GM23248 (cell line): ENCODE data around the gene ELMO1. TPM values are rescaled to one million over a fixed set of nuclear protein-coding genes. Genes with fewer than 3 reads are reported as not detected.

Experiments
- DNase-seq: peaks from one replicate; pipeline ENCODE4 v3.0.0-alpha.2; 2015
- H2AFZ ChIP-seq: fragments of 200-600 bp; sonication (generic); 2 replicates; pipeline ENCODE4 v1.6.1; 2016; ENCODE audit warnings: antibody characterized with exemption
- H3F3A ChIP-seq: fragments of 200-600 bp; sonication (generic); 2 replicates; pipeline ENCODE4 v1.6.1; 2016; ENCODE audit warnings: mild to moderate bottlenecking, antibody characterized with exemption, mixed run types; ENCODE audit not compliant: insufficient read depth
- H3K27ac ChIP-seq: fragments of 200-600 bp; sonication (generic); 2 replicates; pipeline ENCODE4 v1.5.1; 2016; ENCODE audit warnings: mild to moderate bottlenecking
- H3K27me3 ChIP-seq: fragments of 200-600 bp; sonication (generic); replicated peaks from 2 replicates; pipeline ENCODE4 v1.6.1; 2016; ENCODE audit warnings: mild to moderate bottlenecking; ENCODE audit not compliant: insufficient read depth
- H3K36me3 ChIP-seq: fragments of 200-600 bp; sonication (generic); 2 replicates; pipeline ENCODE4 v1.6.1; 2016; ENCODE audit warnings: low read depth, mild to moderate bottlenecking
- H3K4me1 ChIP-seq: fragments of 200-600 bp; sonication (generic); 2 replicates; pipeline ENCODE4 v1.6.1; 2016; ENCODE audit warnings: mild to moderate bottlenecking; ENCODE audit not compliant: insufficient read depth
- H3K4me2 ChIP-seq: fragments of 200-600 bp; sonication (generic); one replicate; pipeline ENCODE4 v1.6.1; 2016; ENCODE audit warnings: mild to moderate bottlenecking; ENCODE audit not compliant: unreplicated experiment
- H3K4me3 ChIP-seq: fragments of 200-600 bp; sonication (generic); 2 replicates; pipeline ENCODE4 v1.5.1; 2016; ENCODE audit warnings: mild to moderate bottlenecking
- H3K79me2 ChIP-seq: fragments of 200-600 bp; sonication (generic); 2 replicates; pipeline ENCODE4 v1.6.1; 2016; ENCODE audit warnings: mild to moderate bottlenecking; ENCODE audit not compliant: insufficient read depth
- H3K9ac ChIP-seq: fragments of 200-600 bp; sonication (generic); 2 replicates; pipeline ENCODE4 v1.6.1; 2016; ENCODE audit warnings: mild to moderate bottlenecking
- H3K9me2 ChIP-seq: fragments of 200-600 bp; sonication (generic); 2 replicates; pipeline ENCODE4 v1.6.1; 2016; ENCODE audit warnings: mixed run types, mild to moderate bottlenecking, moderate library complexity; ENCODE audit not compliant: insufficient read depth
- H3K9me3 ChIP-seq: fragments of 200-600 bp; sonication (generic); one replicate; pipeline ENCODE4 v1.6.1; 2017; ENCODE audit warnings: low read depth
- H4K20me1 ChIP-seq: fragments of 200-600 bp; sonication (generic); 2 replicates; pipeline ENCODE4 v1.6.0; 2016; ENCODE audit not compliant: insufficient read depth
- EZH2 ChIP-seq: fragments of 200-600 bp; sonication (generic); IDR thresholded peaks from 2 replicates; pipeline ENCODE4 v1.6.1; 2018; ENCODE audit warnings: antibody characterized with exemption, mild to moderate bottlenecking; ENCODE audit not compliant: insufficient read depth, poor library complexity, severe bottlenecking
- EZH2phosphoT487 ChIP-seq: fragments of 200-600 bp; sonication (generic); IDR thresholded peaks from 2 replicates; pipeline ENCODE4 v1.6.1; 2018; ENCODE audit warnings: antibody characterized with exemption, moderate library complexity, mild to moderate bottlenecking, low read depth; ENCODE audit not compliant: insufficient read depth
- WGBS, 2 experiments: methylation state at CpG; one replicate each; pipeline ENCODE4 v1.1.6; 2015 to 2017; ENCODE audit warnings: low lambda C conversion rate in 2 of 2, low coverage in 1 of 2; ENCODE audit errors: missing lambda C conversion rate in 2 of 2; 5-methylcytosine and 5-hydroxymethylcytosine counted together
- in situ Hi-C: fragments of 300-500 bp; cut with MboI; formaldehyde crosslinking; loops from 2 replicates; pipeline ENCODE4 v1.15.0; 2020
- polyA plus RNA-seq: library from polyadenylated mRNA; unstranded; fragments of >200 nt; fragmentation: Nextera tagmentation; extraction: Ambion mirVana; gene quantifications from 2 replicates; pipeline ENCODE4 v1.2.1, GENCODE V29; 2016
- total RNA-seq: library from RNA; depleted of rRNA; stranded (reverse); fragments of >200 nt; shearing (Covaris generic); gene quantifications from 2 replicates; pipeline ENCODE4 v1.2.3, GENCODE V29; 2014

The ELMO1 gene
- total and polyA plus RNA-seq, 2 experiments from 2014 or later = not detected

DNA sequence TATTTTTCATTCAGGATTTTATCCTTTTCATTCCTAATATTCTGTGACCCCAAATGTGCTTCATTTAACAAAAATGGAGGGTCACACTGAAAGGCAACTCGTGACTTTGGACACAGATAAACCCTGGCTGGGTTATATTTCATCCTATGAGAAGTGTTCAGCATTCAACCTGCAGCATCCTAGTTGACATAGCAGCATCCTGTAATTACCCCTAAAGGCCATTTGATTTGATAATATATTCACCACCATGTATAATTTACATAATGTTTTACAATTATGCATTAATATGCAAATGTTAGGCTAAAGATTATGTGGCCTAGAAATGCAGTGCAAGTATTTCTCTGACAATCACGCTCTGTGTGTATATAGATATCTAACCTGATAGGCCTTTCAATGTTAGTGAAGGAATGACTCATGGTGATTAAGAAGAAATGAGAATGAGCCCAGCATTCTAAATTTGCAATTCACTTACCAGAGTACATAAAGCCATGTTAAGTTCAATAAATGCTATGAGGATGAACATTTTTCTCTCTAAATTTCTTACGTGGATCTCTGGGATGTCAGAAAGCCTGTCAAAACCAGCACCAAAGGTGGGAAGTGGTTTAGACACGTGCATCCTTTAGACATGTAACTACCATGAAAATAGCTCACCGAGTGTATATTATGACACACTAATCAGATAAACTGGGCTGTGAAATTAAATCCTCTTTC, 386.7 kb downstream of the ELMO1 start:
- no peaks in the 10 kb centered on the region for H3F3A ChIP-seq
- H4K20me1 ChIP-seq = no peaks in the 10 kb centered on the region
- no peaks in the 10 kb centered on the region for H3K27me3 ChIP-seq
- no peak overlapping the region for H3K4me2 ChIP-seq
- no peak overlapping the region for H3K27ac ChIP-seq
- TF ChIP-seq EZH2phosphoT487 (no peak), EZH2 (no peak)
- no peaks in the 10 kb centered on the region for H3K79me2 ChIP-seq
- H3K9ac ChIP-seq = no peak overlapping the region
- H3K4me3 ChIP-seq = no peak overlapping the region
- WGBS, 2 experiments = 41 to 46% methylated on average over 5 of the region's 5 CpGs
- H3K4me1 ChIP-seq = no peaks in the 10 kb centered on the region
- in situ Hi-C loops = no loop called here
- H3K36me3 ChIP-seq = no peaks in the 10 kb centered on the region
- DNase-seq = no peak
- H3K9me3 ChIP-seq = no peaks in the 10 kb centered on the region
- H2AFZ ChIP-seq = no peak overlapping the region
- H3K9me2 ChIP-seq = no peaks in the 10 kb centered on the region

DNA sequence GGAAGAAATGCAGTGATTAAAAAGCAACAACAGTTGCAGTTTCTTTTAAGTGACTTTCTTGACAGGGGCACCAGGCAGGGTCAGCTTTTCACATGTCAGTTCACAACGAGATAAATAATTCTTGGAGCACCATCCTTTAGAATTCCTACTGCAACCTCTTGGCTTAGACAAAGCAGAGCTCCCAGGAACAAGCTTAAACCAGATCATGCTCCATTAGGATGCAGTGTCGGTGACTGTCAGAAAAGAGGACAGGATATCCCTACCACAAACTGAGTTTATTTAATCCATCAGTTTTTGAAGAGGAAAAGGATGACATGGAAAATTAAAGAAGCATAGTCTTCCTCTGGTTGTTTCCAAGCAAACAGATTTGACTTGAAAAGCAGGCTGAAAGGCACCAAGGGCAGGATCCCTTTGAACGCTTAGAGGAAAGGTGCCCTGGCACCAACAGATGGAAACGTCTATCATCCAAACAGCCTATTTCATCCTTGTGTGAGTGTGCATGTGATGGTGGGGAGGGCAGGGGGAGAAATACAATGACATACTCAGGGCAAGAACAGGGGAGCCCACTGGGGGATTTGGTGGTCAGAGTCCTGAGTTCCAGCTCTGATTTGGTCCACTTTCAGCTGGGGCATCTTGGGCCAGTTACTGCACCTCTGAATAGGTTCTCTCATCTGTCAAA, 392.3 kb downstream of the ELMO1 start:
- no peak for TF ChIP-seq EZH2phosphoT487
- TF ChIP-seq EZH2 = no peak
- 41 to 50% methylated on average over 4 of the region's 4 CpGs for WGBS, 2 experiments
- no peak overlapping the region for H2AFZ ChIP-seq
- DNase-seq = no peak
- H3K4me1 ChIP-seq = no peaks in the 10 kb centered on the region
- no peaks in the 10 kb centered on the region; the same call in 1 of the 2 replicates for H3K27me3 ChIP-seq
- H3K79me2 ChIP-seq = no peaks in the 10 kb centered on the region
- no peak overlapping the region for H3K4me3 ChIP-seq
- H3K27ac ChIP-seq = no peak overlapping the region
- H3K9me3 ChIP-seq = no peaks in the 10 kb centered on the region
- in situ Hi-C loops = no loop called here
- no peak overlapping the region for H3K4me2 ChIP-seq
- no peaks in the 10 kb centered on the region for H3K36me3 ChIP-seq
- H3F3A ChIP-seq = no peaks in the 10 kb centered on the region
- H3K9ac ChIP-seq = no peak overlapping the region
- H4K20me1 ChIP-seq = no peaks in the 10 kb centered on the region
- no peaks in the 10 kb centered on the region for H3K9me2 ChIP-seq

DNA sequence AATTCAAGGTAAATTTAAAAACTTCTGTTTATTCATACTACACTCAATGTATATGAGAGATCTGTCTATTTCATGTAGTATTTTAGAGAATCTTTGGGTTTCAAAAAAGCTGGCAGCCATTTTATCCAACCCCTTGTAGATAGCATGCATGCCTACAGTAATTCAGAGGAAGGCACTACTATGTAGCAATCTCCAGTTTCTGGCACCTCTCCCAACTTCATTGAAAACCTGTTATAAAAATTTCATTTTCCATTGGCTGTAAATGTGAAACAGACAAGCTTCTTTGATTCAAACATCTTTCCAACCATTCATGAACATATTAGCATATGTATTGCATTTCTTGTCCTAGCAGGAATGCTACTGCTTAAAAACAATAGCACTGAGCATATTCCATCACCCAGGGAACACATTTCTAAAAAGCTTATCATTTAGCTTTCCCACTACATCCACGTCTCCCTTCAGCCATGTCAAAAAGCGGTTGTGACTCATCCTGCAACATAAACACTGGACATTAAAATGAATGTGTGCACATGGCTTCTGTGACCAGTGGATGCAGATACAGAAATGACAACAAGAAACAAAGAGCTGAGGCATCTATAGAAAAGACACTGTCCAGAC, 393.9 kb downstream of the ELMO1 start:
- Histone ChIP-seq H3K4me3 (no peak overlapping the region), H2AFZ (no peak overlapping the region), H3K4me2 (no peak overlapping the region), H3F3A (no peaks in the 10 kb centered on the region), H3K4me1 (no peaks in the 10 kb centered on the region), H3K9me2 (no peaks in the 10 kb centered on the region), H3K9ac (no peak overlapping the region), H3K27me3 (no peaks in the 10 kb centered on the region; the same call in 1 of the 2 replicates), H3K79me2 (no peaks in the 10 kb centered on the region), H3K36me3 (no peaks in the 10 kb centered on the region), H3K27ac (no peak overlapping the region), H3K9me3 (no peaks in the 10 kb centered on the region), H4K20me1 (no peaks in the 10 kb centered on the region)
- TF ChIP-seq EZH2phosphoT487 (no peak), EZH2 (no peak)
- 52 to 57% methylated on average over 2 of the region's 2 CpGs for WGBS, 2 experiments
- DNase-seq = no peak
- in situ Hi-C loops = no loop called here

DNA sequence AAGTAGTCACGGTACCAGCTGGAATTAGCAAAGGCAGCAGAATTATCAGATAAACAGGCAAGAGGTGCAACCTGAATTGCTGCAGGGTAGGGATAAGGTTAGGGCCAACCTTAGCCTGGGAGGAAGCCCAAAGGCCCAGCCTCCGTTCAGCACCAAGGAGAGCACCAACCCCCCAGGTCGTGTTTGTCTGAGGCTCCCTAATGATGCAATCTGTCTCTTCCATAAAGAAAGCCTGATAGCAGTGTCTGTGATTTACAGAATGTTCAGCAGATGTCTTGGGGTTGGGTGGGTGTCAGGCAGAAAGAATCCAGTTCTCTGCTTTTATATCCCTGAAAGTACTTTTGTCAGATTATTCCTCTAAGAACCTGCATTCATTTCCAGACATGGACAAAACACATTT, 396.0 kb downstream of the ELMO1 start:
- H3K27me3 ChIP-seq = no peaks in the 10 kb centered on the region; the same call in 1 of the 2 replicates
- H3K79me2 ChIP-seq = no peaks in the 10 kb centered on the region
- WGBS, 2 experiments = 21 to 29% methylated on average over 3 of the region's 3 CpGs
- H3K4me1 ChIP-seq = no peaks in the 10 kb centered on the region
- H3K9me3 ChIP-seq = no peaks in the 10 kb centered on the region
- H4K20me1 ChIP-seq = no peaks in the 10 kb centered on the region
- in situ Hi-C loops = no loop called here
- H3K9ac ChIP-seq = no peak overlapping the region
- H3K36me3 ChIP-seq = no peaks in the 10 kb centered on the region
- peak; percentile 32 for DNase-seq
- H3K27ac ChIP-seq = no peak overlapping the region
- no peaks in the 10 kb centered on the region for H3K9me2 ChIP-seq
- H3K4me3 ChIP-seq = no peak overlapping the region
- H3K4me2 ChIP-seq = no peak overlapping the region
- no peak for TF ChIP-seq EZH2
- TF ChIP-seq EZH2phosphoT487 = no peak
- H3F3A ChIP-seq = no peaks in the 10 kb centered on the region
- H2AFZ ChIP-seq = no peak overlapping the region
